NT2/D1 (cell line): Measurements from ENCODE around the gene CYSRT1.

ENCODE experiments used
- DNase-seq: peaks from one replicate; pipeline ENCODE4 v3.0.0-alpha.2; 2011; ENCODE audit warnings: low read depth, low spot score
- H3K27me3 ChIP-seq: 2 replicates; pipeline ENCODE4 v1.6.0; 2011; ENCODE audit warnings: mild to moderate bottlenecking; ENCODE audit not compliant: insufficient read length, insufficient read depth
- H3K36me3 ChIP-seq: 2 replicates; pipeline ENCODE4 v1.6.1; 2011; ENCODE audit warnings: mild to moderate bottlenecking, low read length, mixed read lengths; ENCODE audit not compliant: insufficient read depth, insufficient read length
- H3K4me1 ChIP-seq: 2 replicates; pipeline ENCODE4 v1.5.1; 2011; ENCODE audit not compliant: insufficient read depth, insufficient read length
- H3K4me3 ChIP-seq: 2 replicates; pipeline ENCODE4 v1.5.1; 2011; ENCODE audit warnings: low read depth; ENCODE audit not compliant: insufficient read length
- H3K9ac ChIP-seq: 2 replicates; pipeline ENCODE4 v1.6.0; 2011; ENCODE audit warnings: low read depth; ENCODE audit not compliant: insufficient read length
- H3K9me3 ChIP-seq: 2 replicates; pipeline ENCODE4 v1.5.1; 2011; ENCODE audit warnings: mild to moderate bottlenecking, low read length; ENCODE audit not compliant: insufficient read depth
- SUZ12 ChIP-seq: IDR thresholded peaks from 2 replicates; pipeline ENCODE4 v1.6.1; 2011; ENCODE audit not compliant: insufficient read length, insufficient read depth; ENCODE audit errors: extremely low read depth
- YY1 ChIP-seq: IDR thresholded peaks from 2 replicates; pipeline ENCODE4 v1.6.1; 2011; ENCODE audit not compliant: insufficient read length, insufficient read depth
- ZNF274 ChIP-seq: IDR thresholded peaks from 2 replicates; pipeline ENCODE4 v1.6.1; 2011; ENCODE audit warnings: mild to moderate bottlenecking, low read depth, low read length

CYSRT1 gene

DNA sequence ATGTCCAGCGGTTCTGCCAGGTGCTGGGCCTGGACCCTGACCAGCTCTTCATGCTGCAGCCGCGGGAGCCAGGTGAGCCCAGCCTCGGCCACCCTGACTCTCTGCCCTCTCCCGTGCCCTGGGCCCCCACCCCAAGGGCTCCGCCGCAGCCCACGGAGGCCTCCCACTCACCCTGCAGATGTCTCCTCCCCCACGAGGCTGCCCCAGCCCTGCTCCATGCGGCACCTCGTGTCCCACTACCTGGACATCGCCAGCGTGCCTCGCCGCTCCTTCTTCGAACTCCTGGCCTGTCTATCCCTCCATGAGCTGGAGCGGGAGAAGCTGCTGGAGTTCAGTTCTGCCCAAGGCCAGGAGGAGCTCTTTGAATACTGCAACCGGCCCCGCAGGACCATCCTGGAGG, 10.4 kb upstream of the CYSRT1 start:
- H3K4me3 ChIP-seq: no peak overlapping the region
- DNase-seq: no peak
- H3K9me3 ChIP-seq: no peaks in the 10 kb centered on the region
- H3K27me3 ChIP-seq: no peaks in the 10 kb centered on the region
- H3K9ac ChIP-seq: no peak overlapping the region
- H3K36me3 ChIP-seq: peaks cover 94% of the 10 kb centered on the region
- TF ChIP-seq ZNF274 (no peak), YY1 (no peak), SUZ12 (no peak)
- peaks cover 18% of the 10 kb centered on the region for H3K4me1 ChIP-seq

GRCh38 chr9:137215196-137215986, 9.6 kb upstream of the CYSRT1 start:
- peaks cover 89% of the 10 kb centered on the region for H3K36me3 ChIP-seq
- no peak overlapping the region for H3K9ac ChIP-seq

DNA sequence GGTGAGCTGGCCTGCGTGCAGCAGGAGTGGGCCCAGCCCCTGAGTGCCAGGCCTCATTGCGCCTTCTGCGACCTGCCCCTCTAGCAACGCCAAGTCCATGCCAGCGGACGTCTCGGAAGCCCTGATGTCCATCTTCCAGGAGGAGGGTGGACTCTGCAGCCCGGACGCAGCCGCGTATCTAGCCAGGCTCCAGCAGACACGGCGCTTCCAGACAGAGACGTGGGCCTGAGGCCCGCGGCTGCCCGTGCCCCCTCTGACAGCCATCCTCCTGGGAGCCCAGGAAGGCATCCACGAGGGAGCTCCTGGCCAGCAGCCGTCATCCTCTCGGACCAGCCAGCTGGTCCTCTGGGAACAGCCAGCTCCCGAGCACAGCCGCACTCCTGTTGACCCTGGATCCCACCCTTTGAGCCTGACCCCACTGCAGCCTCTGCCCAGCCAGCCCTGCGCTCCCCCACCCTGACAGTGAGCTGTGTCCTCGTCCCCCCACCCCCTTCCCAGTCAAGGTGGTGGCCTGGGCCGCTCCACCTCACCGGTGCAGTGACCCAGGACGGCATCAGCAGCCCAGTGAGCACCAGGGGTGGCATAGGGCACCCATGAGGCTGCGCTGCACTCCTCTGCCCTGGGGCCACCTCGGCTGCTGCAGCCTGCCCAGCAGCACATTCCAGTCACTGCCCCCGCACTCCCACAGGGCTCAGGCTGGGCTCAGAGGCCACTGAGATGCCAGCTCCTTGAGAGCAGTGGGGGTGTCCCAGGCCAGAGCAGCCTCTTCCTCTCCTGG, 8.6 kb upstream of the CYSRT1 start:
- H3K27me3 ChIP-seq: no peaks in the 10 kb centered on the region
- no peak for DNase-seq
- TF ChIP-seq YY1 (no peak), ZNF274 (no peak), SUZ12 (no peak)
- H3K36me3 ChIP-seq: peaks cover 82% of the 10 kb centered on the region
- H3K9me3 ChIP-seq: no peaks in the 10 kb centered on the region
- H3K4me1 ChIP-seq: peaks cover 21% of the 10 kb centered on the region
- no peak overlapping the region for H3K9ac ChIP-seq
- no peak overlapping the region for H3K4me3 ChIP-seq

More at GRCh38 chr9:137215196-137215986, 9.6 kb upstream of the CYSRT1 start:
- Histone ChIP-seq H3K4me3 (no peak overlapping the region), H3K27me3 (no peaks in the 10 kb centered on the region), H3K9me3 (no peaks in the 10 kb centered on the region), H3K4me1 (peaks cover 19% of the 10 kb centered on the region)
- no peak for TF ChIP-seq YY1
- TF ChIP-seq ZNF274: no peak
- TF ChIP-seq SUZ12: no peak
- DNase-seq: no peak

DNA sequence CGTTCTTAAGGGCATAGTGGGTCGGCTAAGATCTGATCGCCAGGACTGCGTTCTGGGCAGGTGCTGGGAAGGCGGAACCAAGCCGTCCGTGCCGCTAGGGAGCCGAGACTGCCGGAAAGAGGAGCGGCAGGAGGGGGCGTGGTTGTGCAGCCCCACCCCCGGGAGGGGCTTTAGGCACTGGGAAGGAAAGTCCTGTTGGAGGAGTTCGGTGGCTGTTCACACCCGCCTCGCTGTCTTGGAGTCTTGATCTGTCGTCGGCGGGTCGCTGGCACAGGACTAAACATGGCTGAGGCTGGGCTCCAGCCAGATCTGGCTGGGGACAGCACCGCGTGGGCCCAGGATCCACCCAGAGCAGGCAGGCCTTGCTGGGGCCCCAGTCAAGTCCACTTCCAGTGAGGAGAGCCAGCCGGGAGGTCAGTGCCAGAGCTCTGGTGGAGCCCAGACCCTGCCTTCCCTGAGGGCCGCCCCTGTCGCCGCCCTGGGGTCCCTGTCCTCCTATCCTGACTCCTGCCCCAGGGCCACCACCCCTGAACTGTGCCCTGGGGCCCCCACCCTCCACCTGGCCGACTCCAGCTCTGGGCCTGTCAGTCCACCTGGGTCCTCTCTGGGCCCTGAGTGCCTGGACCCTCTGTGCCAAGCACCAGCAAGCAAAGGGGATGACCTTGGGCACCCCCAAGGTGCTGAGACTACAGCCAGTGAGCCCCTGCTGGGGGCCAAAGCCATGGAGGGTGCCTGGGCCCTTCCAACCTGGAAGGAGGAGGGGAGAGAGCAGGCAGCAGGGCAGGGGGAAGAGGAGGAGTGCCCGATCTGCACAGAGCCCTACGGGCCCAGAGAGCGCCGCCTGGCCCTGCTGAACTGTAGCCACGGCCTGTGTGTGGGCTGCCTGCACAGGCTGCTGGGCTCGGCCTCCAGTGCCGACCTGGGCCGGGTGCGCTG, 7.4 kb upstream of the CYSRT1 start:
- Histone ChIP-seq H3K4me1 (peaks cover 17% of the 10 kb centered on the region), H3K27me3 (peaks cover 7% of the 10 kb centered on the region), H3K4me3 (no peak overlapping the region), H3K36me3 (peaks cover 71% of the 10 kb centered on the region), H3K9ac (peak overlapping the region; percentile 21), H3K9me3 (no peaks in the 10 kb centered on the region)
- no peak for DNase-seq
- TF ChIP-seq SUZ12: no peak
- TF ChIP-seq YY1: no peak
- no peak for TF ChIP-seq ZNF274

- Histone ChIP-seq H3K36me3 (peaks cover 63% of the 10 kb centered on the region), H3K27me3 (peaks cover 13% of the 10 kb centered on the region), H3K4me1 (peaks cover 21% of the 10 kb centered on the region), H3K9me3 (no peaks in the 10 kb centered on the region), H3K4me3 (no peak overlapping the region), H3K9ac (no peak overlapping the region)
- TF ChIP-seq ZNF274 (no peak), SUZ12 (no peak), YY1 (no peak)
- DNase-seq: no peak
These were observed 6.7 kb upstream of the CYSRT1 start for GRCh38 chr9:137218212-137218753.

GRCh38 chr9:137218754-137219271, 6.2 kb upstream of the CYSRT1 start:
- DNase-seq: no peak
- no peak for TF ChIP-seq SUZ12
- TF ChIP-seq ZNF274: no peak
- TF ChIP-seq YY1: no peak
- H3K4me1 ChIP-seq: peaks cover 21% of the 10 kb centered on the region
- H3K27me3 ChIP-seq: peaks cover 13% of the 10 kb centered on the region
- no peak overlapping the region for H3K4me3 ChIP-seq
- H3K9ac ChIP-seq: no peak overlapping the region
- peaks cover 58% of the 10 kb centered on the region for H3K36me3 ChIP-seq
- H3K9me3 ChIP-seq: no peaks in the 10 kb centered on the region
